Prostate gland (tissue), 2 donors: Measurements from ENCODE around the gene DYSF.

Experiments used
- CTCF ChIP-seq, 4 experiments: fragments of 200-600 bp in 2 of 4; fragments of 450-650 bp in 2 of 4; sonication (generic) in 2 of 4; IDR thresholded peaks; 1 replicate in 3 of 4; 2 replicates in 1 of 4; pipeline ENCODE4 v1.5.1; 2016 to 2019; ENCODE audit warnings: antibody characterized with exemption in 4 of 4, mild to moderate bottlenecking in 2 of 4, moderate library complexity in 2 of 4
- POLR2A ChIP-seq: fragments of 450-650 bp; IDR thresholded peaks from one replicate; pipeline ENCODE4 v1.6.1; 2016; ENCODE audit warnings: antibody characterized with exemption, mild to moderate bottlenecking
- POLR2AphosphoS5 ChIP-seq: sonication (generic); formaldehyde crosslinking; IDR thresholded peaks from one replicate; pipeline ENCODE4 v1.6.1; 2017; ENCODE audit warnings: antibody characterized with exemption

DNA sequence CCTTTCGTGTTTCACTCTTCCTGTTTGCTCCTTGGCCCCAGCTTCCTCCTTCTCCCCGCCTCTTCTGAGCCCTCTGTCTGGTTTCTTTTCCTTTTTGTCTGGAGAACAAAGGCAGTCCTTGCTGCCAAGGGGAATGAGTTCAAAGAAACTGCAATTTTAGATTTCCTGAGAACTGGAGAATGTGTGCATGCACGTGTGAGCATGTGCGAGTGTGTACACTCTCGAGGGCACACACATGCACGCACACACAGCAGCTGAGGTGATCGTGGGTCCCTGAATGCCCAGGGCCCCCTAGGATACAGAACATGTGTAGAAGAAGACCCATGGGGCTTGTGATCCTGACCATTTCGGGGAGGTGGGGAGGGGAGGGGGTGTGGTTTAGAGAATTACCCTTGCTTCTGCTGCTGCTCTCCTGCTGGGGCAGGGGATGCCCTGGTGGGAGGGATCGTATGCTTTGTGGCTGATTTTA, 151.8 kb downstream of the DYSF start:
- TF ChIP-seq POLR2A = no peak
- no peak for TF ChIP-seq POLR2AphosphoS5
- TF ChIP-seq CTCF (IDR thresholded peaks at IDR 0.05) = no peak
